Urinary bladder (tissue), 4 donors: ENCODE measurements around the gene SHOC2. TPM values are rescaled to one million over a fixed set of nuclear protein-coding genes. Genes with fewer than 3 reads are reported as not detected.

Source experiments
- DNase-seq: peaks from one replicate; pipeline ENCODE4 v3.0.0-alpha.2; 2015; ENCODE audit errors: extremely low spot score
- H3K27ac ChIP-seq: one replicate; pipeline ENCODE4 v1.5.1; 2013; ENCODE audit warnings: low read depth, mild to moderate bottlenecking, moderate library complexity
- H3K36me3 ChIP-seq: one replicate; pipeline ENCODE4 v1.6.1; 2013; ENCODE audit warnings: mild to moderate bottlenecking, moderate library complexity; ENCODE audit not compliant: insufficient read depth
- H3K4me1 ChIP-seq: one replicate; pipeline ENCODE4 v1.6.1; 2013; ENCODE audit warnings: mild to moderate bottlenecking, moderate library complexity; ENCODE audit not compliant: insufficient read depth
- H3K4me3 ChIP-seq: one replicate; pipeline ENCODE4 v1.5.1; 2013; ENCODE audit warnings: low read depth, low read length
- WGBS: extraction: QIAGEN DNeasy Blood & Tissue Kit; methylation state at CpG from one replicate; pipeline ENCODE4 v1.1.7; 2013; 5-methylcytosine and 5-hydroxymethylcytosine counted together
- polyA plus RNA-seq: library from polyadenylated mRNA; stranded (reverse); fragments of 200-250 nt; gene quantifications from one replicate; pipeline ENCODE4 v1.2.3, GENCODE V29; 2013
- total RNA-seq: library from RNA; depleted of rRNA; stranded (reverse); fragments of >200 nt; gene quantifications from one replicate; pipeline ENCODE4 v1.2.3, GENCODE V29; 2014
- donor health status: healthy with polysubstance abuse.
- donor health status: healthy.

Gene SHOC2
- total and polyA plus RNA-seq, 2 donors, result 25.7 to 109 TPM

GRCh38 chr10:110944792-110945396, 25.5 kb downstream of the SHOC2 start:
- Histone ChIP-seq H3K27ac (no peak overlapping the region), H3K4me3 (no peak overlapping the region), H3K4me1 (no peaks in the 10 kb centered on the region), H3K36me3 (no peaks in the 10 kb centered on the region)
- 76% methylated on average over 5 of the region's 5 CpGs for WGBS
- DNase-seq, result no peak

GRCh38 chr10:110946496-110946895, 27.1 kb downstream of the SHOC2 start:
- H3K36me3 ChIP-seq, result peaks cover 1% of the 10 kb centered on the region
- no peak overlapping the region for H3K4me3 ChIP-seq
- H3K4me1 ChIP-seq, result no peaks in the 10 kb centered on the region
- WGBS, result 95% methylated on average over 1 of the region's 1 CpG
- no peak for DNase-seq
- H3K27ac ChIP-seq, result no peak overlapping the region

GRCh38 chr10:110947061-110947595, 27.7 kb downstream of the SHOC2 start:
- H3K4me1 ChIP-seq, result no peaks in the 10 kb centered on the region
- H3K4me3 ChIP-seq, result no peak overlapping the region
- DNase-seq, result no peak
- H3K27ac ChIP-seq, result no peak overlapping the region
- WGBS, result 83% methylated on average over 4 of the region's 4 CpGs
- H3K36me3 ChIP-seq, result peaks cover 1% of the 10 kb centered on the region

DNA sequence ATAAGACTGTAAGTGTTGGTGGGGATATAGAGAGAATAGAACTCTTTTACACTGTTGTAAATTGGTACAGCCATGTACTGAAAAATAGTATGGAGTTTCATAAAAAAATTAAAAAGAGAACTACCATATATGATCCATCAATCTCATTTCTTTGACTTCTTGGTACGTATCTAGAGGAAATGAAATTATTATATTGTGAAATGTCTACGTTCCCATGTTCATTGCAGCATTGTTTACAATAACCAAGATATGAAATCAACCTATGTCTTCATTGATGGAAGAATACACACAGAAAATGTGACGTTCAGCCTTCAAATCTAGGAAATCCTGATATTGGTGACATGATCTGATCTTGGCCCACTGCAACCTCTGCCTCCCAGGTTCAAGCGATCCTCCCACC, 32.0 kb downstream of the SHOC2 start:
- 95% methylated on average over 4 of the region's 4 CpGs for WGBS
- peaks cover 1% of the 10 kb centered on the region for H3K36me3 ChIP-seq

GRCh38 chr10:110957606-110958005, 38.2 kb downstream of the SHOC2 start:
- Histone ChIP-seq H3K36me3 (no peaks in the 10 kb centered on the region), H3K27ac (no peak overlapping the region), H3K4me3 (no peak overlapping the region), H3K4me1 (no peaks in the 10 kb centered on the region)
- DNase-seq, result no peak
- 67% methylated on average over 1 of the region's 1 CpG for WGBS

More for the DNA sequence above, 32.0 kb downstream of the SHOC2 start:
- no peak overlapping the region for H3K27ac ChIP-seq
- no peak overlapping the region for H3K4me3 ChIP-seq
- H3K4me1 ChIP-seq, result no peaks in the 10 kb centered on the region
- DNase-seq, result no peak

DNA sequence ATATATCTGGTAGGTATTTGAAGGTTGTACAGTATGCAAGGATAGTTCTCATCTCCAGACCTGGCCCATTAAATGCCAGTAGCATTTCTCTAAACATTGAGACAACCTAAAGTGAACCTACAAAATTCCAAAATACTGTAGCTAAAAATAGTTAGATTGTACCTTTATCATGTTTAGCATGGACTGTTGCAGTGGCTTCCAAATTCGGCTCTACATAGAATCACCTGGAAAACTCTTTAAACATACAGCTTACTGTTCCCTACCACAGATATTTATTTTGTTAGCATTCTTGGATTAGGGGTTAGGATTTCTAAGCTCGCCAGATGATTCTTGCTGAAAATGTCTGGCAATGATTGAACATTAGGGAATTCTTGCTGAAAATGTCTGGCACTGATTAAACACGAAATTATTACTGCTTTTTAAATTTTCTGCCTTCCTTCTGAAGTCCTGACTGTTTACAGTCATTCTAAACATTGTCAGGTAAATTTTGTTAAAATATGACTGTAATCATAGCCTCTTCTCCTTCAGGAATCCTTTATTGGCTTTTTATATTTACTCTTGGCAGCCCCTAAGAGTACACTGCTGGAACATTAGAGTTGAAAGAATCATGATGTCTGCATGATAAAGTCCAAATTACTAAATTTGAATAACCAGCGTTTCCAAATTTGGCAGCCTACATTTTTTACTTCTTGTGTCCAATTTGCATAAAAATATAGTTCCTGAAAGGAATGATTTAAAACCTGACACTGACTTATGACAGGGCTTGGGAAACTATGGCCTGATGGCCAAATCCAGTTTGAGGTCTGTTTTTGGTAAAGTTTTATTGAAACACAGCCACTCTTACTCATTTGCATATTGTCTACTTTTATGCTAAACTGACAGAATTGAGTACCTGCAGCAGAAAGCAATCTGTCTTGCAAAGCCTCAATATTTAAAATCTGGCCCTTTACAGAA, 40.3 kb downstream of the SHOC2 start:
- WGBS, result 22% methylated on average over 4 of the region's 4 CpGs
- Histone ChIP-seq H3K27ac (no peak overlapping the region), H3K36me3 (no peaks in the 10 kb centered on the region), H3K4me3 (no peak overlapping the region), H3K4me1 (no peaks in the 10 kb centered on the region)
- peak; percentile 3 for DNase-seq

GRCh38 chr10:110960333-110960712, 40.9 kb downstream of the SHOC2 start:
- H3K4me1 ChIP-seq, result no peaks in the 10 kb centered on the region
- 35% methylated on average over 1 of the region's 1 CpG for WGBS
- H3K27ac ChIP-seq, result no peak overlapping the region
- no peak for DNase-seq
- H3K4me3 ChIP-seq, result no peak overlapping the region
- H3K36me3 ChIP-seq, result no peaks in the 10 kb centered on the region

GRCh38 chr10:110962443-110962842, 43.0 kb downstream of the SHOC2 start:
- H3K36me3 ChIP-seq, result no peaks in the 10 kb centered on the region
- no peak overlapping the region for H3K4me3 ChIP-seq
- DNase-seq, result no peak
- no peak overlapping the region for H3K27ac ChIP-seq
- H3K4me1 ChIP-seq, result no peaks in the 10 kb centered on the region
- 88% methylated on average over 2 of the region's 2 CpGs for WGBS

- H3K4me3 ChIP-seq, result no peak overlapping the region
- WGBS, result 60% methylated on average over 2 of the region's 2 CpGs
- no peaks in the 10 kb centered on the region for H3K4me1 ChIP-seq
- no peak for DNase-seq
- H3K36me3 ChIP-seq, result no peaks in the 10 kb centered on the region
- H3K27ac ChIP-seq, result no peak overlapping the region
These were observed 43.8 kb downstream of the SHOC2 start for GRCh38 chr10:110963162-110963561.

DNA sequence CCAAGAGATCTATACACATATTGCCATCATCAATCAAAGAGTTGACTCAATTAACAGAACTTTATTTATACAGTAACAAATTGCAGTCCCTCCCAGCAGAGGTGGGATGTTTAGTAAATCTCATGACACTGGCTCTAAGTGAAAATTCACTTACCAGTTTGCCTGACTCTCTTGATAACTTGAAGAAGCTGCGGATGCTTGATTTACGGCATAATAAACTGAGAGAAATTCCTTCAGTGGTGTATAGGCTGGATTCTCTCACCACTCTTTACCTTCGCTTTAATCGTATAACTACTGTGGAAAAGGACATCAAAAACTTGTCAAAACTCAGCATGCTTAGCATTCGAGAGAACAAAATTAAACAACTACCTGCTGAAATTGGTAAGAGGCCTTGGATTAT, 45.3 kb downstream of the SHOC2 start:
- Histone ChIP-seq H3K4me1 (no peaks in the 10 kb centered on the region), H3K36me3 (no peaks in the 10 kb centered on the region), H3K27ac (no peak overlapping the region), H3K4me3 (no peak overlapping the region)
- DNase-seq, result no peak
- WGBS, result 91% methylated on average over 5 of the region's 5 CpGs

- no peaks in the 10 kb centered on the region for H3K36me3 ChIP-seq
- H3K4me3 ChIP-seq, result no peak overlapping the region
- no peaks in the 10 kb centered on the region for H3K4me1 ChIP-seq
These were observed 45.8 kb downstream of the SHOC2 start for GRCh38 chr10:110965216-110965615.

DNA sequence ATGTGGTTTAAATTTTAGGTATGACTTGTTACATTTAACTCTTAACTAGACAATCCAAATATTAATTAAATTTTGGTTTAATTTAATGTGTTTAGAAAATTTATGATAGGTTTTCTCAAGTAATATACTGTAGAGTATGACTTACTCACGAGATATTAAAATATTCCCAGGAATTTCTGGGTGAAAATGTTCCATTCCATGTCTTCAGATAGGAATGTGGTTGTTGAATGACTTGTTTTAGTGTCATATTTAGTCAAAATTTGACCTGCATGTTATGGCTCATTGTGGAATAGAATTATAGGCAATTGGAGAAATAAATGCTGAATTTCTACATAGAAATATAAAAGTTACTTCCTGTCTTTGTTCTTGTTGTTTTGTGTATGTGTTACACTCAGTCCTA, 46.7 kb downstream of the SHOC2 start:
- WGBS, result 92% methylated on average over 1 of the region's 1 CpG
- Histone ChIP-seq H3K4me1 (no peaks in the 10 kb centered on the region), H3K36me3 (no peaks in the 10 kb centered on the region), H3K4me3 (no peak overlapping the region), H3K27ac (no peak overlapping the region)
- DNase-seq, result no peak

More at GRCh38 chr10:110965216-110965615, 45.8 kb downstream of the SHOC2 start:
- no peak for DNase-seq
- no peak overlapping the region for H3K27ac ChIP-seq

- Histone ChIP-seq H3K36me3 (no peaks in the 10 kb centered on the region), H3K4me3 (no peak overlapping the region), H3K27ac (no peak overlapping the region), H3K4me1 (no peaks in the 10 kb centered on the region)
- WGBS, result 86% methylated on average over 3 of the region's 3 CpGs
- DNase-seq, result no peak
These were observed 47.7 kb downstream of the SHOC2 start for GRCh38 chr10:110967009-110967630.
